Activated CD8-positive, alpha-beta T cell treated with anti-CD3 and anti-CD28 coated beads for 36 hours (primary cell): ENCODE results near the gene CAMK2G. TPM values are rescaled to one million over a fixed set of nuclear protein-coding genes. Genes with fewer than 3 reads are reported as not detected.
A peak's percentile ranks its signal among the peaks of the same experiment; 100 is the strongest.

ENCODE experiments used
- ATAC-seq: fragments of 200-7000 bp; cut with Tn5 transposase; one replicate; pipeline ENCODE4 v1.10.0; 2021; ENCODE audit warnings: mild to moderate bottlenecking, moderate library complexity
- CTCF ChIA-PET: fragments of 350-600 bp; sonication (Branson Sonifier 250); formaldehyde crosslinking; loops from one replicate; lab custom pipeline; 2021; ENCODE audit warnings: antibody characterized with exemption; lab: Charles Lee
- POLR2A ChIA-PET: fragments of 350-600 bp; sonication (Branson Sonifier 250); formaldehyde crosslinking; loops from one replicate; lab custom pipeline; 2021; ENCODE audit warnings: antibody characterized with exemption; lab: Charles Lee
- DNase-seq: peaks from one replicate; pipeline ENCODE4 v3.0.0-alpha.2; 2020
- H3K27ac Mint-ChIP-seq: one replicate; pipeline ENCODE4 v1.8.0; 2021; ENCODE audit warnings: mild to moderate bottlenecking, mixed read lengths
- H3K27me3 Mint-ChIP-seq: one replicate; pipeline ENCODE4 v1.8.0; 2021; ENCODE audit warnings: mixed read lengths
- H3K36me3 Mint-ChIP-seq: one replicate; pipeline ENCODE4 v1.8.0; 2021; ENCODE audit warnings: low read depth, mixed read lengths
- H3K4me1 Mint-ChIP-seq: one replicate; pipeline ENCODE4 v1.8.0; 2021; ENCODE audit warnings: low read depth, mixed read lengths
- H3K4me3 Mint-ChIP-seq: one replicate; pipeline ENCODE4 v1.8.0; 2021; ENCODE audit warnings: mild to moderate bottlenecking, moderate library complexity, mixed read lengths
- H3K9me3 Mint-ChIP-seq: one replicate; pipeline ENCODE4 v1.8.0; 2021; ENCODE audit warnings: mixed read lengths
- CTCF ChIP-seq: fragments of 200-600 bp; IDR thresholded peaks from one replicate; pipeline ENCODE4 v1.8.0; 2022; ENCODE audit warnings: antibody characterized with exemption, mild to moderate bottlenecking
- intact Hi-C: fragments of 100-400 bp; cut with micrococcal nuclease; formaldehyde crosslinking; loops from one replicate; pipeline ENCODE4 v1.10.0; 2022
- total RNA-seq, 2 experiments: library from RNA; stranded (reverse); gene quantifications; one replicate each; pipeline ENCODE4 v1.2.3, GENCODE V29; 2021

Gene CAMK2G
- total RNA-seq, 2 experiments from 2014 or later: 17.8 to 18.5 TPM

GRCh38 chr10:73774637-73775036 is 99.7 kb downstream of the CAMK2G start:
- H3K27me3 Mint-ChIP-seq: no peaks in the 10 kb centered on the region
- H3K36me3 Mint-ChIP-seq: peaks cover 71% of the 10 kb centered on the region
- H3K4me1 Mint-ChIP-seq: peaks cover 34% of the 10 kb centered on the region
- H3K4me3 Mint-ChIP-seq: peak overlapping the region; percentile 89
- ChIA-PET POLR2A (interaction anchor here (1.6 to 4.3 kb wide), 2 partner anchors 12 to 31 kb away, joined by 8 to 30 read pairs; partner anchors contain the start of gene SEC24C), CTCF (no interaction called here)
- DNase-seq (no peak), ATAC-seq (no peak)
- peak overlapping the region; percentile 56 for H3K27ac Mint-ChIP-seq
- intact Hi-C loops: no loop called here
- no peak for TF ChIP-seq CTCF
- H3K9me3 Mint-ChIP-seq: no peaks in the 10 kb centered on the region

GRCh38 chr10:73773152-73773879 is 101.0 kb downstream of the CAMK2G start:
- Mint-ChIP-seq H3K27ac (peak overlapping the region; percentile 95), H3K4me1 (peaks cover 38% of the 10 kb centered on the region), H3K4me3 (peak overlapping the region; percentile 89), H3K36me3 (peaks cover 77% of the 10 kb centered on the region), H3K9me3 (no peaks in the 10 kb centered on the region), H3K27me3 (no peaks in the 10 kb centered on the region)
- no peak for TF ChIP-seq CTCF
- CTCF ChIA-PET: interaction anchor here (1.4 to 3.1 kb wide), 5 partner anchors 9 to 106 kb away, joined by 3 to 30 read pairs (median 11); partner anchors contain the start of gene CHCHD1
- intact Hi-C loops: no loop called here
- ATAC-seq (no peak), DNase-seq (peak; percentile 44)
- POLR2A ChIA-PET: interaction anchor here (0.5 to 8.7 kb wide), 14 partner anchors 10 to 720 kb away, joined by 3 to 112 read pairs (median 4); partner anchors contain the start of genes CAMK2G, CHCHD1, PPP3CB and SEC24C

- intact Hi-C loops: no loop called here
- H3K36me3 Mint-ChIP-seq: peaks cover 80% of the 10 kb centered on the region
- H3K27me3 Mint-ChIP-seq: no peaks in the 10 kb centered on the region
- no peaks in the 10 kb centered on the region for H3K9me3 Mint-ChIP-seq
- peak overlapping the region; percentile 89 for H3K4me3 Mint-ChIP-seq
- H3K27ac Mint-ChIP-seq: peak overlapping the region; percentile 95
- CTCF ChIA-PET: interaction anchor here (0.7 to 3.1 kb wide), 8 partner anchors 10 to 107 kb away, joined by 3 to 30 read pairs (median 5); partner anchors contain the start of genes CHCHD1 and ZSWIM8
- POLR2A ChIA-PET: interaction anchor here (0.6 to 8.7 kb wide), 16 partner anchors 10 to 721 kb away, joined by 3 to 112 read pairs (median 4); partner anchors contain the start of genes CAMK2G, CHCHD1, PPP3CB and SEC24C
- peak; percentile 84 for DNase-seq
- peaks cover 38% of the 10 kb centered on the region for H3K4me1 Mint-ChIP-seq
- TF ChIP-seq CTCF: no peak
- ATAC-seq: peak; percentile 75
Observed at GRCh38 chr10:73772281-73773151, 101.8 kb downstream of the CAMK2G start.

GRCh38 chr10:73771722-73772280 is 102.6 kb downstream of the CAMK2G start:
- H3K27ac Mint-ChIP-seq: peak overlapping the region; percentile 95
- intact Hi-C loops: no loop called here

More at GRCh38 chr10:73771722-73772280, 102.6 kb downstream of the CAMK2G start:
- H3K36me3 Mint-ChIP-seq: peaks cover 77% of the 10 kb centered on the region
- peak overlapping the region; percentile 89 for H3K4me3 Mint-ChIP-seq
- DNase-seq (peak; percentile 82), ATAC-seq (peak; percentile 61)
- TF ChIP-seq CTCF: no peak
- H3K27me3 Mint-ChIP-seq: no peaks in the 10 kb centered on the region
- peaks cover 38% of the 10 kb centered on the region for H3K4me1 Mint-ChIP-seq
- ChIA-PET CTCF (interaction anchor here (0.7 to 3.1 kb wide), 6 partner anchors 9 to 108 kb away, joined by 3 to 30 read pairs (median 8); partner anchors contain the start of genes CHCHD1 and ZSWIM8), POLR2A (interaction anchor here (0.8 to 8.7 kb wide), 13 partner anchors 9 to 103 kb away, joined by 3 to 112 read pairs (median 6); partner anchors contain the start of genes CAMK2G, CHCHD1, SEC24C and ZSWIM8)
- H3K9me3 Mint-ChIP-seq: no peaks in the 10 kb centered on the region
